NCI-H2107 (cell line): ENCODE results near the gene JMJD6.
"Not testable (repeated sequence)": the region's sequence is repeated elsewhere in the genome, so short reads cannot be mapped to it uniquely, and the experiment has no call there.

Source experiments
- DNase-seq: peaks from one replicate; lab custom pipeline; 2025; lab: John Stamatoyannopoulos, UW

Gene JMJD6

DNA sequence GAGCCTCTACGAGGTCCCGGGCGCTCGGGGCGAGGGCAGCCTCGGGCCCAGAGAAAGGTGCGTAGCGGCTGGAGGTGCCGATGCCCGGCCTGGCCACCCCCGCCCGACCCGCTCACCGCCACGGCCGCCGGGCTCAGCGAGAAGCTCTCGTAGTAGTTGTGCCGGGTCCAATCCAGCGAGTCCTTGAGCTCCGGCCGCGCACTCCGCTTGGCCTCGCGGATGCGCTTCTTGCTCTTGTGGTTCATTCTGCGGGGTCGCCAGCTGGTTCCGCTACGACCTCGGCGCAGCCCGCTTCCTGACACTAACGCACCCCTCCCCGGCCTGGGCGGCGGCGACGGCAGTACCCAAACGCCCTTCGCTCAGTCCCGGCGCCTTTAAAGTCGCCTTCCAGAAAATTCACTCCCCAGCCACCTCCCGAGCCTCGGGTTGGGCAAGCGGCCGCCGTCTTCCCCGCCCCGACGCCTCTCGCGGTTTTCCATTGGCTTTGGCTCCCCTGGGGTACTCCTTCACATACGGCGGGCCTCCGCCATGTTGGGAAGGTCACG is at the start of gene JMJD6:
Gene JMJD6 (minus strand): TSS at position 376 of the 545 bp plus-strand sequence. CDS start 131 bp downstream, at position 245.
- DNase-seq, result peak; percentile 92

DNA sequence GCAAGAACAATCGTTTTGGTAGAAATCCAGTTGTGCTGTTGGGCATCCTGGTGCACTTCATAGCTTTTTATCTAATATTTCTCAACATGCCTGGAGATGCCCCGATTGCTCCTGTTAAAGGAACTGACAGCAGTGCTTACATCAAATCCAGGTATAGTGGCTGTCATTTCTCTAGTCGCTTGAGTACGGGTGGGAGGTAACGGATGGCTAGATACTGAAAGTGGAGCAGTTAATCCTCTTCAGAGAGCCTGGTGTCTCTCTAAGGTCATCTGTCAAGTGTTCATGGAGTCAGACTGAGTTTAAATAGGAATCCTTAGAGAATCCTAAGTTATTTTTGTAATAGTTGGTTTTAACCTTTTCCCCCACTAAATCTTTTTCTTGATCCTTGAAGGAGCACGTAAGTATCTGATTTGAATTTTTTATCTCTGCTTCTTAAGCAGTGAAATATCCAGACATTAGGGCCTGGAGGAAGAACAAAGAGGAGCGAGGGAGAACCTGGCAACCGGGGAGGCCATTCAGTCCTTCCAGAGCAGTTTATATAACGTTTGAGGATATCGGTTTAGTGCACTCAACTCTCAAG is 48.7 kb upstream of the JMJD6 start:
- no peak for DNase-seq

DNA sequence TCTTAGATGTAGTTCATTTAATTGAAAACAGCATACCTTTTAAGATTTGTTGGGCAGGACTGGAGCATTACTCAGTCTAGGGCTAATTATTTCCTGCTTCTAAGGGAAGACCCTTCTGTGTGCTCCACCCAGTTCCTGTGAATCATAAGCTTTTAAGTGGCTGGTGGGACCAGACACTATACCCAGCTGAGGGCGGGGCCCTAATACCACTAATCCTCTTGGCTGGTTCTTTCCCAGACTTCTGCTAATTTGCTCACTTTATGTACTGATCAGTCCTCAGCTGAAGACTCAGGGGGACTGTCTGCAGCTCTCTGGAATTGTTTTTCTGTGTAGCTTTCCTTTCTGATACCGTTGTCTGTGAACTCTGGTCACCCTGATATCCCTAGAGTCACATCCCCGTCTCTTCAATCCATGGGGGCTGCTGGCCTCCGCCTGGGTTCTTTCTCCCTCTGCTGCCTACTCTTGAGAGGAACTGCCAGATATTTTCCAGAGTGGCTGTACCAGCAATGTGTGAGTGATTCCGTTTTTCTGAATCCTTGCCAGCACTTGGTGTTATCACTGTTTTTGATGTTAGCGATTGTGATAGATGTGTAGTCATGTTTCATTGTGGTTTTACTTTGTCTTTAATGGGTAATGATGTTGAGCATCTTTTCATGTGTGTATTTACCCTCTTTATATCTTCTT is 46.6 kb upstream of the JMJD6 start:
- DNase-seq, result no peak

DNA sequence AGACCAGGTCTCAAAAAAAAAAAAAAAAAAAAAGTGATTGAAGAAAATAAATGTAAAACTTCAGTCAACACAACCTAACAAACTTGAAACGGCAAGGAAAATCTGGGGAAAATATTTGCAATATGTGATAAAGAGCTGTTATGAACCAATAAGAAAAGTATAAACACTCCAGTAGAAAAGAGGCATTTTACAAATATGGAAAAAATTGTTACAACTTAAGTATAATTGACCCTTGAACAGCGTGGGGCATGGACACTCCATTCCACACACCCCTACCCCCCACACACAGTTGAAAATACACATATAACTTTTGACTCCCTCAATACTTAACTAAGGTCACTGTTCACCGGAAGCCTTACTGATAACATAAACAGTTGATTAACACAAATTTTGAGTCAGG is 32.2 kb upstream of the JMJD6 start:
- no peak for DNase-seq

DNA sequence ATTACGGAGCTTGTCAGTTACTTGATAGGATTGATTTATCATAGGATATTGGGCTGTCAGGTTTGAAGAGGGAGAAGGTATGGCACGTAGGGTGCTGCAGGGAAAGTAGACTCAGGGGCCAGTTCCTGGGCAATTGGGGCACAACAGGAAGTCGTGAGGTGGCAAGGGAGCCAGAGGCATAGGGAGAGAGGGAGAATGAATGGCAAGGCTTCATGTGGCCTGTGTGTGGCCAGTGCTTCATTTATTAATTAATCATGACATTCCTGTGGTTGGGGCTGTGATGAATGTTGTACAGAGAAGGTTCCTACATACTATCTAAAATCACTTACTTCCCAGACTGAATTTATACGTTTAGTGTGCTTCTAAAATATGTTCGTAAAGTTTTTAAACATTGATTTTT is 30.9 kb upstream of the JMJD6 start:
- DNase-seq, result no peak

DNA sequence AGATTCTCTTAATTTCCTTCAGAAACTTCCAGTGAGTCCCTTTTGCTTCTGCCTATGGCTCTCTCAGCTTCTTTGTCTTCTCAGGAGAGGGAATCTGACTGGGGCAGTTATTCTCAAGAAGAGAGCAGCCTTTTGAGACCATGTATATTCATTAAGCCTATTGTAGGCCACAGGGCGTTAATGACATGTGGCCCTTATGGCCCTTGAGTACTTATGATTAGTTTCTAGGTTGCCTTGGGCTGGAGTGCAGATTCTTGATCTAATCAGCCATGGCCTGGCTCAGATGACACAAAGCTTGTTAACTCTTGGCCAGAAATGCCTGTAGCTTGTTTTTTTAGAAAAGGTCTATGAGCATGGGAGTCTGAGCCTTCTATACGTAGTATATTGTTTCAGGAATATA is 28.9 kb upstream of the JMJD6 start:
- DNase-seq, result no peak

DNA sequence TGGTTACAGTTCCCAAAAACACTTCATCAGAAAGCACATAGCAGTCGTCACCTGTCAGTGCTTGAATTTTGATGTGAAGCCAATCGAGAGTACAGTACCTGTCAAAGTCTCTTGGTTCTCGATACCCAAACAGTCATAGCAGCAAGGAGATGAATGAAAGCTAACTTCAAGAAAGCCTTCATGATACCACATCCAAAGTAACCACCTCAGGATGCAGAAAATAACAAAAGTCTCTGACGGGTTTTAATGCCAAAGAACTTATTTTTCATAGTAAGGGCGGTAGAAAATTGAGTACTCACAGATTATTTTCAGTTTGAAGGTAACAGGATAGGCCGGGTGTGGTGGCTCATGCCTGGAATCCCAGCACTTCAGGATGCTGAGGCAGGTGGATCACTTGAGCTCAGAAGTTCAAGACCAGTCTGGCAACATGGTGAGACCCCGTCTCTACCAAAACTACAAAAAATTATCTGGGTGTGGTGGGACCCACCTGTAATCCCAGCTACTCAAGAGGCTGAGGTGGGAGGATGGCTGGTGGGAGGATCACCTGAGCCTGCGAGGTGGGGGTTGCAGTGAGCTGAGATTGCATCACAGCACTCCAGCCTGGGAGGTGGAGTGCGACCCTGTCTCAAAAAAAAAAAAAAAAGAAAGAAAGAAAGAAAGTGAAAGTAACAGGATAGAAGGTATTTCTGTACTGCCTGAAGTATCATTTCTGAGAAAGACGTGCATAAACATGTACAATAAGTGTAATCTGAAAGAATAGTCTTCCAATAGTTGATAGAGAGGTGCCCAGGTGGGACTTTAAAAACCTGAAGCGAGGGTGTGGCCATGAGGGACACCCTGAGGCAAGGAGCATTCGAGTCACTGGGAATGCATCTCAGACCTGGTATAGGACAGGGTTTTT is 26.9 kb upstream of the JMJD6 start:
- DNase-seq, result no peak

DNA sequence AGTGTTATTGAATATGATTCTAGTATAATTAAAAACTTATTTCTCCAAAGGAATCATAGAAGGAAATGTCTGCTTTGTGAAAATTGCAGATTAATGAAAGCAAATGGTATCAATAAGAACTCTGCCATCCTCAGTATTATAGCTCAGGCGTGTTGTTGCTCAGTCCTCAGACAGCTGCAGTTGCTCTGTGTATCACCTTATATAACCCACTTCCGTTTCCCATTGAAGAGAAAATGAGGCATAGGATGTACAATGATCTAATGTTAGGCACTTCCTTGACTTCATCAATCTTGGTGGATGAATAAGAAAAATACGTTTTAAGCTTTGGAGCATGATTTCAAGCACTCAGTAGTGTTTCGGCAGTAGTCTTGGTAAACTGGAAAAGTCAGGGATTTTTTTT is 25.6 kb upstream of the JMJD6 start:
- no peak for DNase-seq

DNA sequence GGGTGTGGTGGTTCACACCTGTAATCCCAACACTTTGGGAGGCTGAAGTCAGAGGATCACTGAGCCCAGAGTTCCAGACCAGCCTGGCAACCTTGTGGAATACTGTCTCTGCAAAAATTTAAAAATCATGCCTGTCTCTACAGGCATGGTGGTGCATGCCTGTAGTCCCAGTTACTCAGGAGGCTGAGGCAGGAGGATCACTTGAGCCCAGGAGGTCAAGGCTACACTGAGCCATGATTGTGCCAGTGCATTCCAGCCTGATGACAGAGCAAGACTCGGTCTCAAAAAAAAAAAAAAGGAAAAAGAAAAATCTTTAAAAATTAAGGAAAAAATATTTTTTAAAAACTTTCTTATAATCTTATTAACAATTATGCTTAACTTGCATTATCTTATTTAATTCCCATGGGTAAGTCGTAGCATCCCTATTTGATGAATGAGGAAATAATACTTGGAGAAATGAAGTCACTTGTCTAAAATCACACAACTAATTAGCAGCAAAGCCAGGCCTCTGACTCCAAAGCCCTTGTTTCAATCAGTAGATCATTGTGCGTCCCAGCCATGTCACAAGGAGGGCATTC is 25.1 kb upstream of the JMJD6 start:
- DNase-seq, result no peak

DNA sequence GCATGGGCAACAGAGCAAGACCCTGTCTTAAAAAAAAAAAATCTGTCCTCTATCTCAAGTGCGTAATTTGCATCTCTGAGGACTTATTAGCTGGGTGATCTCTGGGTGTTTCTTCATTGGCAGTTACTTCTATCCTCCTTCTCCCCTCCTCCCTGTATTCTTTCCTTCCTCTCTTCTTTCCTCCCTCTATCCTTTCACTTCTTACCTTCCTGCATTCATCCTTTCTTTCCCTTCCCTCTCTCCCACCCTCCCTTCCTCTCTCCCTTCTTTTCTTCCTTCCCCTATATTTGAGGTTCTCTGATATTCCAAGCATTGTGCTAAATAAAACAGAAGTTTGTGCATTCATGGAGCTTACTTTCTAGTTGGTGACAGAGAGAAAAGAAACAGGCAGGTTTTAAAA is 22.3 kb upstream of the JMJD6 start:
- no peak for DNase-seq

DNA sequence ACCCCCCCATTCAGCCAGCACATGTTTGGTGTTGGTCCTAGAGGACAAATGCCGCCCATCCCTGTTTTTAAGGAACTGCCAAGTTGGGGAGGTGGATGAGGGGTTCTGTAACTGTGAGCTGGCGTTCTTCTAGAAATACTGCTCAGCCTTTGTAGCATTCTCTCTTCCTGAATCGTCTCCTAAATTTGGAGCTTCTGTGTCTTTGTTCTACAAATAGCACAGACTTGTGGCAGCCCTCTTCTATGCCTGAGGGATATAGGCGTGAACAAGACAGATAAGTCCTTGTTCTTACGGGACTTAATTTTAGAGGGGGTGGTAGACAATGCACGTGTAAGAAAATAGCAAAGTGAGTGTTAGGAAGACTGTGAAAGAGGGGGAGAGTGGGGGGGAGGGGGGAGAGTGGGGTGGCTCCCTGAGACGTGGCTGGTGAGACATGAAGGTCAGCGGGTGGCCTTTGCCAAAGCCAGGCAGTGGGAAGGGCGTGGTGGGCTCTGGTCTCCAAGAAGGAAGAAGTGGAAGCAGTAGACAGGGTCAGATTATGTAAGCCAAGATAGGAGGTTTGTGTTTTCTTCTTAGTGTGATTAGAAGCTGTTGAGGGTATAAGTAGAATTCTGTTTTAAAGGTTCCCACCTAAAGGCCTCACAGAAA is 21.4 kb upstream of the JMJD6 start:
- no peak for DNase-seq

DNA sequence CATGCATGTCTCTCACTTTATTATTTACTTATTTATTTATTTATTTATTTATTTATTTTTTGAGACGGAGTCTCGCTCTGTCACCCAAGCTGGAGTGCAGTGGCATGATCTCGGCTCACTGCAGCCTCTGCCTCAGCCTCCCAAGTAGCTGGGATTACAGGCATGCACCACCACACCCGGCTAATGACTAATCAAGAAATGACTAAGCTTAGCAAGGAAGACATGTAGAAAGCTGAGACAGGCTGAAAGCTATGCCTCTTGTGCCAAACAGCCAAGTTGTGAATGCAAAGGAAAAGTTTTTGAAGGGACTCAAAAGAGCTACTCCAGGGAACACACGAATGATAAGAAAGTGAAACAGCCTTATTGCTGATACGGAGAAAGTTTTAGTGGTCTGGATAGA is 19.4 kb upstream of the JMJD6 start:
- not testable (repeated sequence) for DNase-seq

DNA sequence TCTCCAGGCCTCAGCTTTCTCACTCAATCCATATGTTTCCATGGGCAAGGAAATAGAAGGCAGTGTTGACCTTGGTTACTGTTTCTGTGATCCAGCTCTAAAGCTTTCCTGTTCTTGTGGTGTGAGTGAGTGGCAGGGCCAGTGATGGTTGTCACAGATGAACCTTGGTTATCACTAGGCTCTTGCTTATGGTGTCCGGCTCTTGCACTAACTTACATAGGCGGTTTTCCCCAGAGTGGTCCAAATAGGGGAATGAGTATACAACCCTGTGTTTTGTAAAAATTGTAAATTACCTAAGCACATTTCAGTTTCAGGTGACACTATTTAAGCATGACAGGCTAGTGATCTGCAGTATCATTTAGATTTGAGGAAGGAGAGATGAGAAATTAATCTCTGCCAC is 18.3 kb upstream of the JMJD6 start:
- no peak for DNase-seq

DNA sequence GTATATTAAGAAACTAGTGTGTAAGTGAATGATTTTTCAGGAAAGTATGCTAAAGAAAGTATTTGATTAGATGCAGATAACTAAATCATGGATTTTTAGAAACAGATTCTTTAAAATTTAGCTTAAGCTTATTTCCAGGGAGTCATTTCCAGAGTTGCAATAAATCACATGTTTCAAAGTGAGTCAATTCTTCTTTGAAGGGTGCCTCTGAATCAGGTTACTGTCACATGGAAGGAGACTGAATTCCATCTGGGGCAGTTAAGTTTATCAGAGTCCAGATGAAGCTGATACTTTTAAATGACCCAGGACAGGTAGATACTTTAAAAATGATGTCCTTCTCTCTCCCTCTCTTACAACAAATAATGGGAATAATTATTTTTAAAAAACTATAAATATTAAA is 16.6 kb upstream of the JMJD6 start:
- no peak for DNase-seq

DNA sequence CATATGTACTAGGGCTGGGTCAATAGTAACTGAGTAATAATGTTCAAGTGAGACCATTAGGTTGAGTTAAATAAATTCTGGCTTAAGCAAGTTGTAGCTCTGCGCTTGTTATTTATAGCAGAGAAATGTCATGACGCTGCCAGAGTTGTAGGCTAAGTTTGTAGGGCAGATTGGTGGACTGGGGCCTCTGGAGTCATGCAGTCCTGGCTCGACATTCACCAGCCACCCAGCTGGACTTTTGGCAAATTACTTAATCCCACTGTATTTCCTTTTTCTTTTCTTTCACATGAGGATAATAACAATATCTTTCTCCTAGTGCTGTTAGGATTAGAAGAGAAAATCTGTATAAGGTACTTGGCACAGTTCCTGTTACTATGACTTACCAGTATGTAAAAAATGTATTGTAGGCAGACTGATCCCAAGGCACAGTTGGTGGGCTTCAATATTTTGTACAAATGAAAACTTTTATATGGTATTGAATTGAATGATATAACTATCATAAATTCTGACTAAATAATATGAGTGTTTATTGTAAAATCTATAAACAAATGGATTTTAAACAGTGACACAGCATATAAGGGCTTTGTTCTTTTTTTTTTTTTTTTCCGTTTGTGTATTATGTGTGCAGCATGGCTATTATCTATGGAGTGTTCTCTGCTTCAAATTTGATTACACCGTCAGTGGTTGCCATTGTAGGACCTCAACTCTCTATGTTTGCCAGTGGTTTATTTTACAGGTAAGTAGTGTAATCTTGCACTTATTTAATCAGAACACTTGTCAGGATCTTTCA is 14.1 kb upstream of the JMJD6 start:
- no peak for DNase-seq

DNA sequence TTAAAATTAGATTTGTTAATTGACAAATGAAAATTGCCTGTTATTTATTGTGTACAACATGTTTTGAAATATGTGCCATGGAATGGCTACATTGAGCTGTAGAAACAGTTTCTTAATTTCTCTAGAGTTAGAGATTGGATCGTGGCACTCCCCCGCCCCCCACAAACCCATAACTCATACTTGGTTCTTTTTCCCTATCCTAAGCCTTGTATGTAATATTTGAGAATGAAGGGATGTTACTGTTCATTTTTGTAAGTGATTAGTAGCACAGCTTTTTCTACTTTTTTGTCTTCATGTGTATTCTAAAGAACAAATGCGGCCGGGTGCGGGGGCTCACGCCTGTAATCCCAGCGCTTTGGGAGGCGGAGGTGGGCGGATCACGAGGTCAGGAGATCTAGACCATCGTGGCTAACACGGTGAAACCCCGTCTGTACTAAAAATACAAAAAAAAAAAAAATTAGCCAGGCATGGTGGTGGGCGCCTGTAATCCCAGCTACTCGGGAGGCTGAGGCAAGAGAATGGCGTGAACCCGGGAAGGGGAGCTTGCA is 13.2 kb upstream of the JMJD6 start:
- not testable (repeated sequence) for DNase-seq

DNA sequence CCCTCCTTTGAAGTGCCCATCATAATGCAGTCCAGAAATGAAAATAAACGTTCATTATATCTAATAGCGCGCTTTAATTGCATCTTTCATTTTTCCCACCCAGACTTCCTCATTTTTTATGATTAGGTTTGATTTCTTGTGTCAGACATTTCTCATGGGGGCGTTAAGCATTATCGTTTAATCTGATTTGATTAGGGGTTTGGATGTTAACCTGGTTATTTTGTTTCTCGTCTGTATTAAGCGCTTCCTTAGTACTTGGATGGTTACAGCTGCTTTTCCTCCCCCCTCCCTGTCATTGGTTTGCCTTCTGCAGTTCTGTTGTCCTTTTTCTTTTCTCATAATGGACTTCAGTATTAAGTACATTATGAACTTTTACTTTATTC is 12.1 kb upstream of the JMJD6 start:
- no peak for DNase-seq

DNA sequence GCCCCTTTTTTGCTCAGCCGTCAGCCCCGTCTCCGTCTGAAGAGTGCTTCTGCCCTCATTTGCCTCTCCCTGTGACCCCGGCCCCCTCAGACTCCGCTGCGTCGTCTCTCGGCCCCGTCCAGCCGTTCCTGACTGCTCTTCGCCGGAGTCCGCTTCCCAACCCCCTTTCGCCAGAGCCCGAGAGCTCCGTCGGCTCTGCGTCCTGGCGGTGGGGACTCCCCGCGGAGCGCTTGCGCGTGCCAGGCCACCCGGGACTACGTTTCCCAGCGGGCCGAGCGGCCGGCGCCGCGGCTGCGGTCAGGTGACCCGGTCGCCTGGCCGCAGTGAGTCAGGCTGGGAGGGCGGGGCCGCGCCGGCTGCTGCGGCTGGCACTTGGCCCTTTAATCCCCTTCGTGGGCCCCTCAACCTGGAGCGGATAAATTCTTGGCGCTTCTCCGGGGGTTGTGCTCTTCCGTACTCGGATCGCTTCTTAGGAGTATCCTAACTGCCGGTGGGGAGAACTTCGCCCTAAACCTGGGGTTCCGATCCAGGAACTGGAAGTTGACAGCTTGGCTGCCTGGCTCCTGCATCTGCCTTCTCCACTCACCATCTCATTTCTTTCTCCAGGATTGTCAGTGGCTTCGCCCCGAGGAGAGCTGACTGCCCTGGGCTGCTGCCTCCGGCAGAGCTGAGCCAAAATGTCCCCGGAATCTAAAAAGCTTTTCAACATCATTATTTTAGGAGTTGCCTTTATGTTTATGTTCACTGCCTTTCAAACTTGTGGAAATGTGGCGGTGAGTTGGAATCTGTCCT is 11.5 kb upstream of the JMJD6 start, which contains the start of gene MFSD11:
Gene MFSD11 (plus strand): TSS at position 444 of the 792 bp plus-strand sequence. CDS start 234 bp downstream, at position 678.
- peak; percentile 89 for DNase-seq

DNA sequence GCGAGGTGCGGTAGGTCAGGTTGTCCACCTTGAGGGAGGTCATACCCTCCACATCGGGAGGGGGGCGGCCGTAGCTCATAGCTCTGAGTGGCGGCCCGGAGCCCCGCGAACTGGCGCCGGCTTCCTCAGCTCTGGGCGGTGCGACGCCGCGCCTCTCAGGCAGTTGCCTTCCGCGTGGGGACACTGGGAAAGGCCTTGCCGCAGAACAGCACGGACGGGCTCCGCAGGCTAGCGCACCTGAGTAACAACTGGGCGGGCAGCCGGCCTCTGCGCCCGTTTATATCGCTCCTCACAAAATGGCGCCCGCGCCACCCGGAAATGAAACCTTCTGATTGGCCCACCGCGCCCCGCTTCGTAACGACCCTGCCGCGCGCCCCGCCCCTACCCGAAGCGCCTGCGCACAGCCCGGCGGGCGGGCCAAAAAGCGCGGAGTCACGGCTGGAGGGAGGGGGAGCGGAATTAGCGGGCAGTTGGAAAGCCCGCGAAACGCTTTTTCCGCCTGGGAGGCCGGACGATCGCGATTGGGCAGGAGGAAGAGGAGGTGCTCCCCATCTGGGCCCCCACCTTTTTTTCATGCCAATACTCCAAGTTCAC is 10.8 kb upstream of the JMJD6 start, which contains the start of gene SRSF2:
Gene SRSF2 (minus strand): TSS at position 250 of the 594 bp plus-strand sequence. CDS start 171 bp downstream, at position 79.
- DNase-seq, result peak; percentile 98
